C4-2B (cell line): ENCODE data around the gene SCO2.

Experiments used
- H3K27ac ChIP-seq: fragments of 450-650 bp; 2 replicates; pipeline ENCODE4 v1.5.1; 2017
- CTCF ChIP-seq: fragments of 450-650 bp; conservative IDR thresholded peaks from 2 replicates; pipeline ENCODE4 v1.5.1; 2017; ENCODE audit warnings: mild to moderate bottlenecking
- ZFX ChIP-seq: fragments of 450-650 bp; IDR thresholded peaks from 2 replicates; pipeline ENCODE4 v1.6.1; 2017

The SCO2 gene

GRCh38 chr22:50532824-50533796 lies 7.7 kb upstream of the SCO2 start:
- no peak overlapping the region; the same call in 1 of the 2 replicates for H3K27ac ChIP-seq
- TF ChIP-seq CTCF, result no peak
- TF ChIP-seq ZFX, result no peak

GRCh38 chr22:50531962-50532674 lies 6.7 kb upstream of the SCO2 start:
- peak overlapping the region; percentile 98 for H3K27ac ChIP-seq
- peak; percentile 55; the same call in 1 of the 2 replicates for TF ChIP-seq ZFX
- no peak for TF ChIP-seq CTCF

DNA sequence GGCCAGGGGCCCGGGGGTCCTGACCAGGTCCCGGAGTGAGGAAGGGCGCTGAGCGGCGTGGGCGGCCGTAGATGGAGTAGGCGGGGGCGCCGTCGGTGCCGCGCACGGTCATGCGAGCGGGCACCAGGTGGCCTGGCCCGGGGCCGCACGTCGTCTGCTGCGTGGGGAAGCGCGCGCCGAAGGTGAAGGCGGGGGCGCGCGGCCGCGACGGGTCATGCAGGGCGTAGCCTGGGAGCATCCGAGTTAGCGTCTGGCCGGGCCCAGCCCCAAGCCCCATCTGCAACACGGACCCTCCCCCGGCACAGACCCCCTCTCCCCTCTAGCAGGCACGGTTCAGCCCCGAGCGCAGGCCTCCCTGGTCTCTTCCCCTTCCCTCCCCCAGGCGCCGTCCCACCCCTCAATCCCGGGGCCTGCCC lies 6.2 kb upstream of the SCO2 start:
- TF ChIP-seq ZFX, result no peak
- TF ChIP-seq CTCF, result no peak
- peak overlapping the region; percentile 98 for H3K27ac ChIP-seq

DNA sequence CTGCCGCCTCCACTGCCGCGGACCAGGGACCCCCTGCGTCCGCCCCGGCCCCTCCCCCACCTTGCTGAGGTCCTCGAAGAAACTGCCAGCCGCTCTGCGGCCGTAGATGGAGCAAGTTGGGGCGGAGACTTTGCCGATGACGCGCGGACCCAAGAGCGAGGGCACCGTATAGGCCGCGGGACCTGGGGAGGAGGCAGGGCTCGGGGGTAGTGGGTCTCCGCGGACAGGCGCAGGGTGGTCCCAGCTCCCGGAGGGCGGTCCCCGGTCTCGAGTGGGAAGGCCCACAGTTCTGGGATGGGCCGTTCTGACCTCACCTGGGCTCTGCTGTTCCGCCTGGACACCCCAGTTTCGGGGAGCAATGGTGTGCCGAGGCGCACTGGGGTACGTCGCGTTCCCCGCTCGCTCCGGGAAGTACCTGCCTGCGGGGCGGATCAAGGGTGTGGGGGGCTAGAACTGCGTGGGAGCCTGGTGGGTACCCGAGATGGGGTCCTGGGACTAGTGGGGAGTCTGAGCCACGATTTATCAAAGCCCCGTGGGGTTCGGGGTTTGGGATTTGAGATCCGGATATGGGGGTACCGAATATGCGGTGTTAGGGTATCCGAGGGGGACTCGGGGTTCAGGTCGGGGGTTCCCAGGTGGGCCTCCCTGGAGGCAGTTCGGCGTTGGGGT lies 5.6 kb upstream of the SCO2 start:
- peak overlapping the region; percentile 98 for H3K27ac ChIP-seq

DNA sequence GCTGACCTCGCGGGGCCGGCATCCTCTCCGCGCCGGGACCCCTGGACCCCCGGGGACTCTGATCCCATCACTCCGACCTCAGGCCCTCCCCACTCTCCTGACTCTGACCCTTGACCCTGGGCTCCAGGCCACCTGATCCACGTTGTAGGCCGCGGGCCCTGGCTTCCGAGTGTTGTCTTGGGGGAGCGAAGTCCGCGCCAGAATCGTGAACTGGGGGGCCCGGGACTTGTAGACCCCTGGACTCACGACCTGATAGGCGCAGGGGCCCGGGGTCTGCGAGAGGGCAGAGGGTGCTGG lies 5.1 kb upstream of the SCO2 start:
- H3K27ac ChIP-seq, result peak overlapping the region; percentile 98

More for the DNA sequence above, 5.6 kb upstream of the SCO2 start:
- TF ChIP-seq CTCF (no peak), ZFX (no peak; the same call in 1 of the 2 replicates)

DNA sequence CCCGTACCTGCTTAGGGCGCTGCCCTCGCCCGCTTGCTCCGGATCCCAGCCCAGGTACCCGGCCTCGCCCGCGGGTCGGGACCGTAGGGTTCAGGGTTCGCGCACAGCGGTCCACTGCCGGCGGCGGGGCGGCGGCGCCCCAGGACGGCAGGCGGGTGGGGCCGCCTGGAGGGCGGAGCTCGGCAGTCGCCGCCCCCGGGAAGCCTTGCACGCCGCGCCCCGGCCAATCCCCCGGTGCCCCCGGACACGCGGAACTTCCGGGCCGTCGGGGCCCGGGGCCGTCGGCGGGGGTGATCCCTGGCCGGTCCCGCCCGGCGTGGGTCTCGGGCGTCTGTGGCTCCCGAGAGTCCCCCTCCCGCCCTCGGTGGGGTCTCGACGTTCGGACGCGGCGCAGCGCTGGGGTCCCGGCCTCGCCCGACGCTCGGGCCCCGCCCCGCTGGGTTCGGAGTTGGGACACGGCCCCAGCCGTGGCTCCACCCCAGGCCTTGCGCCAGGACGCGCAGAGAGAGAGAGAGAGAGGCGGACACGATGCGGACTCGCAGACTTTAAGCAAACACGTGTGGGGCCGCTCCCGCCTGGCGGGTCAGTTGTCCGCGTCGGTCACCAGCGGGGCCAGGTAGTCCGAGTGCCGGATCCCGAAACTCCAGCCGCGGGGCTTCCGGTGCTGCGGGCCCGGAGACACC lies 4.6 kb upstream of the SCO2 start, which contains the start of gene TYMP:
Gene TYMP, minus strand, starts transcription at position 116 of the 683 bp plus-strand sequence. CDS start 303 bp downstream, outside the sequence.
- H3K27ac ChIP-seq, result peak within 1 kb of the TSS; percentile 98

More for the DNA sequence above, 5.1 kb upstream of the SCO2 start:
- TF ChIP-seq CTCF (no peak), ZFX (peak; percentile 35; the same call in 1 of the 2 replicates)

More for the DNA sequence above, 4.6 kb upstream of the SCO2 start, which contains the start of gene TYMP:
- TF ChIP-seq ZFX (peak; percentile 65; the same call in 1 of the 2 replicates), CTCF (no peak)
